Measurements from ENCODE around the gene SNAPIN.
"Not testable (repeated sequence)": the region's sequence is repeated elsewhere in the genome, so short reads cannot be mapped to it uniquely, and the experiment has no call there.

The SNAPIN gene

GRCh38 chr1:153646672-153647345 lies 11.7 kb upstream of the SNAPIN start:
- no peak for DNase-seq (ENCODE audit: low read depth in 2 of 3, low spot score in 2 of 3)

- DNase-seq (ENCODE audit: low read depth in 2 of 3, low spot score in 2 of 3) = no peak
Observed at GRCh38 chr1:153647346-153647714, 11.2 kb upstream of the SNAPIN start.

- no peak for DNase-seq (ENCODE audit: low read depth in 2 of 3, low spot score in 2 of 3)
Observed at GRCh38 chr1:153648000-153648643, 10.4 kb upstream of the SNAPIN start.

- no peak for DNase-seq (ENCODE audit: low read depth in 2 of 3, low spot score in 2 of 3)
Observed at GRCh38 chr1:153649137-153649862, 9.2 kb upstream of the SNAPIN start.

- no peak for DNase-seq (ENCODE audit: low read depth in 2 of 3, low spot score in 2 of 3)
Observed at GRCh38 chr1:153649863-153650235, 8.7 kb upstream of the SNAPIN start.

- no peak for DNase-seq (ENCODE audit: low read depth in 2 of 3, low spot score in 2 of 3)
Observed at GRCh38 chr1:153651771-153652170, 6.7 kb upstream of the SNAPIN start.

GRCh38 chr1:153652805-153653500 lies 5.5 kb upstream of the SNAPIN start:
- no peak for DNase-seq (ENCODE audit: low read depth in 2 of 3, low spot score in 2 of 3)

- no peak for DNase-seq (ENCODE audit: low read depth in 2 of 3, low spot score in 2 of 3)
Observed at GRCh38 chr1:153655333-153655732, 3.2 kb upstream of the SNAPIN start.

- DNase-seq (ENCODE audit: low read depth in 2 of 3, low spot score in 2 of 3) = no peak
Observed at GRCh38 chr1:153659175-153659534, 652 bp downstream of the SNAPIN start.

- DNase-seq (ENCODE audit: low read depth in 2 of 3, low spot score in 2 of 3) = no peak
Observed at GRCh38 chr1:153659656-153660055, 1.2 kb downstream of the SNAPIN start.

- no peak for DNase-seq (ENCODE audit: low read depth in 2 of 3, low spot score in 2 of 3)
Observed at GRCh38 chr1:153661111-153661708, 2.7 kb downstream of the SNAPIN start.

- no peak for DNase-seq (ENCODE audit: low read depth in 2 of 3, low spot score in 2 of 3)
Observed at GRCh38 chr1:153662269-153662668, 3.8 kb downstream of the SNAPIN start.

- no peak for DNase-seq (ENCODE audit: low read depth in 2 of 3, low spot score in 2 of 3)
Observed at GRCh38 chr1:153663211-153663610, 4.7 kb downstream of the SNAPIN start.

- DNase-seq (ENCODE audit: low read depth in 2 of 3, low spot score in 2 of 3) = no peak
Observed at GRCh38 chr1:153667439-153667838, 8.9 kb downstream of the SNAPIN start.

- not testable (repeated sequence) for DNase-seq (ENCODE audit: low read depth in 2 of 3, low spot score in 2 of 3)
Observed at GRCh38 chr1:153668672-153669071, 10.2 kb downstream of the SNAPIN start.

GRCh38 chr1:153669606-153670005 lies 11.1 kb downstream of the SNAPIN start:
- DNase-seq (ENCODE audit: low read depth in 2 of 3, low spot score in 2 of 3) = no peak

- DNase-seq (ENCODE audit: low read depth in 2 of 3, low spot score in 2 of 3) = no peak
Observed at GRCh38 chr1:153670257-153670858, 11.9 kb downstream of the SNAPIN start.

- DNase-seq (ENCODE audit: low read depth in 2 of 3, low spot score in 2 of 3) = peak; percentile 77 to 93 (median 81)
Observed at GRCh38 chr1:153670859-153671627, 12.5 kb downstream of the SNAPIN start, which contains the start of gene ILF2. ILF2 (minus strand) TSS chr1:153670993; CDS start chr1:153670922, 71 bp downstream.

- DNase-seq (ENCODE audit: low read depth in 2 of 3, low spot score in 2 of 3) = not testable (repeated sequence)
Observed at GRCh38 chr1:153671628-153672353, 13.3 kb downstream of the SNAPIN start.

Data from activated CD8-positive, alpha-beta memory T cell treated with anti-CD3 and anti-CD28 coated beads for 48 hours (primary cell).